Measurements from ENCODE around the gene FGF12.

Gene FGF12

DNA sequence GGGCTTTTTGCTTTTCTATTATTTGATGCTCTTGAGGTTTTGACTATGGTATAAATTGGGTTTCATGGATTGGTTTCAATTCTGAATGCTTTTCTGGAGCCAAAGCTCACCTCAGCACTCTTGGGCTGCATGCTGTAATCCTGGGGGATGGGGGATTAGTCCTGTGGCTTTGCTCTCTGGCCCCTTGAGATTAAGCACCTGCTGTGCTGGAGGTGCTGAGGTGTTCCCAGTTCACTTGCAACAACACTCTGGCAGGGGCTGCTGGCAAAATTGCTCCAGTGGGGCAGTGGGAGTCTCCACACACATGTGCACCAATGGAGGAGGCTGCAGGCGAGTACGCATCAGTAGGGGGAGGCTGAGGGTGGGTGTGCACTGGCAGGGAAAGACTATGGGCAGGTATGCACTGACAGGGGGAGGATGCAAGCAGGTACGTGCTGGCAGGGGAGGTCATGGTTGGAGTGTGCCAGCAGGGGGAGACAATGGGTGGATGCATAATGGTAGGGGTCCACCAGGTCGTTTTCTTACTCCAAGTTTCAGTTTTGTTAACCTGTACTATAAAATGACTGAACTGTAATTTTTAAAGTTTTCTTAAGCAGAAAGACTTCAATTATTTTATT is 489.2 kb downstream of the FGF12 start:
- no peak for DNase-seq (ENCODE audit: low read depth, low spot score)
- in situ Hi-C loops (cut with HindIII; ENCODE audit: low sequenced_read_pairs): no loop called here
- no peak overlapping the region for H3K4me3 ChIP-seq (ENCODE audit: low read depth, low read length)
- TF ChIP-seq, protein P1, sequence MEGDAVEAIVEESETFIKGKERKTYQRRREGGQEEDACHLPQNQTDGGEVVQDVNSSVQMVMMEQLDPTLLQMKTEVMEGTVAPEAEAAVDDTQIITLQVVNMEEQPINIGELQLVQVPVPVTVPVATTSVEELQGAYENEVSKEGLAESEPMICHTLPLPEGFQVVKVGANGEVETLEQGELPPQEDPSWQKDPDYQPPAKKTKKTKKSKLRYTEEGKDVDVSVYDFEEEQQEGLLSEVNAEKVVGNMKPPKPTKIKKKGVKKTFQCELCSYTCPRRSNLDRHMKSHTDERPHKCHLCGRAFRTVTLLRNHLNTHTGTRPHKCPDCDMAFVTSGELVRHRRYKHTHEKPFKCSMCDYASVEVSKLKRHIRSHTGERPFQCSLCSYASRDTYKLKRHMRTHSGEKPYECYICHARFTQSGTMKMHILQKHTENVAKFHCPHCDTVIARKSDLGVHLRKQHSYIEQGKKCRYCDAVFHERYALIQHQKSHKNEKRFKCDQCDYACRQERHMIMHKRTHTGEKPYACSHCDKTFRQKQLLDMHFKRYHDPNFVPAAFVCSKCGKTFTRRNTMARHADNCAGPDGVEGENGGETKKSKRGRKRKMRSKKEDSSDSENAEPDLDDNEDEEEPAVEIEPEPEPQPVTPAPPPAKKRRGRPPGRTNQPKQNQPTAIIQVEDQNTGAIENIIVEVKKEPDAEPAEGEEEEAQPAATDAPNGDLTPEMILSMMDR (IDR thresholded peaks at IDR 0.05; ENCODE audit: low read depth, low read length): peak; percentile 5

DNA sequence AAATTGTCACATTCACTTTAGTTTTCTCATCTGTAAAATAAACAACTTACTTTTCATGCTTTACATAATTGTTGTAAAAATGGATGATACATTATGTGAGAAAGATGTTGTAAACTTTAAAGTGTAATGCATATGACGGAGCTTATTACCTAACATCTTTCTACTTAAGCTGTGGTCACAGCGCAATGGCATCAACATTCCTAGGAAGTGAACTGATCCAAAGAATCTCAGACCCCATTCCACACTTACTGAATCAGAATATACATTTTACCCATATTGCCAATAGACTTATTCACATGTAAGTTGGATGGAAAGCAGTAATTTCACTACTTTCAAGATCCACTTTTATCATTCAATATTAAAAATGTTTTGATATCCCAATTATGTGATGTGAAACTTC is 497.5 kb downstream of the FGF12 start:
- H3K4me3 ChIP-seq (ENCODE audit: low read depth, low read length): no peak overlapping the region
- in situ Hi-C loops (cut with HindIII; ENCODE audit: low sequenced_read_pairs): no loop called here
- DNase-seq (ENCODE audit: low read depth, low spot score): peak; percentile 13
- TF ChIP-seq, protein P1 (IDR thresholded peaks at IDR 0.05; ENCODE audit: low read depth, low read length): no peak

DNA sequence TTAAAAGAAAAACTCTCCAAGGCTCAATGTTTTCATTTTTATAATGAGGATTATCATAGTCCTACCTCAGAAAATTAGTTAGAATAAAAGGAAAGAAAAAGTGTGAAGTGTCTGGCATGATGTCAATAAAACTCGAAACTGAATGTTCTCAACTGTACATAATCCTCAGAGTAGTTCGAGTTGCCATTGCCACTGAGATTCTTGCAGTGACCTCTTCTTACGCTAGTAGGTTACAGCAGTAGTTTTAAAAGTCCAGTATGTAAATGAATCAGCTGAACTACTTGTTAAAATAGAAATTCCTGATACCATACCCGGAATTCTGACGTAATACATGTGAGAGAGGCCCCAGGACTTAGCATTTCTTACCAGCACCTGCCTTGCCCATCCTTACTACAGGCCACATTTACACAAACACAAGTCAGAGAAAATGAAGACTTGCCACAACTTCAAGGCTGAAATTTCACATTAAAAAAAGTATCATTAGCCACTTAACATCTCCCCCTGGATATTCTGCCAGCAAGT is 502.6 kb downstream of the FGF12 start:
- TF ChIP-seq, protein P1 (IDR thresholded peaks at IDR 0.05; ENCODE audit: low read depth, low read length): no peak
- in situ Hi-C loops (cut with HindIII; ENCODE audit: low sequenced_read_pairs): no loop called here
- DNase-seq (ENCODE audit: low read depth, low spot score): no peak
- no peak overlapping the region for H3K4me3 ChIP-seq (ENCODE audit: low read depth, low read length)

DNA sequence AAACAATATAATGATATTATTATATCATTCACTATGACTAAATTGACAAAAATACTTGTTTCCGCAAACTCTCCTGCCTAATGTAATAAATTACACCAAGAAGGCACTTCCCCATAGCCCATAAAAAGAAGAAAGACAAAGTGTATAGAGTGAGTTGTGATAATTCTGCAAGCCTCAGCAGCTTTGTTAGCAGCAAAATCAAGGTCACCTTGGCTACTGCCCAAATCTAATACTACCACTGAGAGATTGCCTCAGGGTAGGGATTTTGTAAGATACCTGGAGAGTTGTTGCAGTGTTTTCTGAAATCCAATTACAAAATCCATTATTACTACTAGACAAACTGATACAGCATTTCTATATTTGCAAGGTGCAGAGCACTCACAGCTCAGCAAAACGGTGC is 503.5 kb downstream of the FGF12 start:
- H3K4me3 ChIP-seq (ENCODE audit: low read depth, low read length): no peak overlapping the region
- TF ChIP-seq, protein P1 (IDR thresholded peaks at IDR 0.05; ENCODE audit: low read depth, low read length): no peak
- DNase-seq (ENCODE audit: low read depth, low spot score): no peak
- in situ Hi-C loops (cut with HindIII; ENCODE audit: low sequenced_read_pairs): no loop called here

DNA sequence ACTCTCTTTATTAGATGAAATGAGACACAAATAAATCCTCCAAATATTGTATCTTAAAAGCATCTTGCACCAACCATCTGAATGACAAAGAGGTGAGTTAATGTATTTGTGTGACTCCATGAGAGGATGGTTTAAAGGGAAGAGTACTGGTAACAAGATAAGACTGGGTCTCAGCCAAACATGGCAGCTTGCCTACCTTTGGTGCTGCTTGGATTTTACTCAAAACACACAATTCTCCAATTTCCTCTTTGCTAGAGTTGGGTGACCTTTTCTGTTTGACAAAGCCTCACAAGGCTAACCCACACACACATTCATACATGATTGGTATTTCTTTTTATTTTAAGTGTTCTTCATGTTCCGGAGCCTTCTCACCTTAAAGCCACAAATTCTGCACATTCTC is 506.4 kb downstream of the FGF12 start:
- TF ChIP-seq, protein P1 (IDR thresholded peaks at IDR 0.05; ENCODE audit: low read depth, low read length): no peak
- H3K4me3 ChIP-seq (ENCODE audit: low read depth, low read length): no peak overlapping the region
- DNase-seq (ENCODE audit: low read depth, low spot score): no peak
- in situ Hi-C loops (cut with HindIII; ENCODE audit: low sequenced_read_pairs): no loop called here

DNA sequence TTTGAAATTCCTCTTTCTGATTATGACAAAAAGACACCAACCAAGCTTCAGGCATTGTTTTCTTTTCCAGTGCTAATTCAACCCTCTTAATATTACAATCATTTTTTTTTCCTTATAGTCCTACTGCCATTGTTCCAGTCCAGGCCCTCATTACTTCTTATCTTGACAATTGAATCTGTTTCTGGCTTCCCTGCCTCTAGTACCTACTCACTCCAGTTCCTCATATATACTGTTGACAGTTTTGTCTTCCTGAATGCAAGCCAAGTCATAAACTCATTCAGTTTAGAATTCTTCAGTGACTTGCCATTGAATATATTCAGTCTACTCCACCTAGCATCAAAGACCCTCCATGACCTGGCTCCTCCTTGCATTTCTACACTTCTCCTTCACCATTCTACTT is 507.4 kb downstream of the FGF12 start:
- TF ChIP-seq, protein P1 (IDR thresholded peaks at IDR 0.05; ENCODE audit: low read depth, low read length): no peak
- DNase-seq (ENCODE audit: low read depth, low spot score): no peak
- H3K4me3 ChIP-seq (ENCODE audit: low read depth, low read length): no peak overlapping the region
- in situ Hi-C loops (cut with HindIII; ENCODE audit: low sequenced_read_pairs): no loop called here
